Peyer's patch (tissue), 4 donors: ENCODE measurements around the gene OR4E1.
"Not testable (repeated sequence)": the region's sequence is repeated elsewhere in the genome, so short reads cannot be mapped to it uniquely, and the experiment has no call there.

Experiments used
- CTCF ChIP-seq, 6 experiments: fragments of 450-650 bp in 4 of 6; fragments of 200-600 bp in 2 of 6; sonication (generic) in 1 of 6; IDR thresholded peaks; one replicate each; pipeline ENCODE4 v1.5.1; 2017 to 2019; ENCODE audit warnings: antibody characterized with exemption in 6 of 6, mild to moderate bottlenecking in 3 of 6, moderate library complexity in 1 of 6
- POLR2A ChIP-seq, 2 donors: fragments of 450-650 bp; IDR thresholded peaks; one replicate each; pipeline ENCODE4 v1.5.1; 2017; ENCODE audit warnings: antibody characterized with exemption in 2 of 2, mild to moderate bottlenecking in 2 of 2, moderate library complexity in 2 of 2

DNA sequence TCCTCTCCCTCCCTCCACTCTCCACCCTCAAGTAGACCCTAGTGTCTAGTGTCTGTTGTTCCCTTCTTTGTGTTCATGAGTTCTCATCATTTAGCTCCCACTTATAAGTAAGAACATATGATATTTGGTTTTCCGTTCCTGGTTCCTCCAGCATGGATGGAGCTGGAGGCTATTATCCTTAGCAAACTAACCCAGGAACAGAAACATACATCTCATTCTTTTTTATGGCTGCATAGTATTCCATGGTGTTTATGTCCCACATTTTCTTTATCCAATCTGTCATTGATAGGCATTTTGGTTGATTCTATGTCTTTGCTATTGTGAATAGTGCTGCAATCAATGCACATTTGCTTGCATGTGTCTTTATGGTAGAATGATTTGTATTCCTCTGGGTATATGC is 43.1 kb downstream of the OR4E1 start:
- TF ChIP-seq CTCF, POLR2A (IDR thresholded peaks at IDR 0.05): not testable (repeated sequence)
